ENCODE measurements around the gene AFG3L2.

DNA sequence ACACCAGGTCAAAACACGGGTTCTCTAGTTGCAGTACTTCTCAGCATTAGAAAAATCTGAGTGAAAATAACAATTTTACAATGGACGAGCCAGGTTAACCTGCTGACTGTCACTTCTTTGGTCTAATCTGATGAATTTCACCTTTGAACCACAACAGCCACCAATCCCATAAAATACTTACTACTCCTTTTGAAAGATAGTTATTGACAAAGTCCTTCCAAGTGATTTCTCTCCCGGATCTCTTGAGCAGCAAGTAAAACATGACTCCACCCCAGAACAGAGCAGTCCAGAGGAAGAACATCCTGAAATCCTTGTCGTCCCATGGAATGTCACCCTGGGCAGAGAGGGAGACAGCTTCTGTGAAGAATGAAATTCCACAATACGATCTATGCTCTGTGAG, 10.2 kb downstream of the AFG3L2 start:
- TF ChIP-seq, protein P1, sequence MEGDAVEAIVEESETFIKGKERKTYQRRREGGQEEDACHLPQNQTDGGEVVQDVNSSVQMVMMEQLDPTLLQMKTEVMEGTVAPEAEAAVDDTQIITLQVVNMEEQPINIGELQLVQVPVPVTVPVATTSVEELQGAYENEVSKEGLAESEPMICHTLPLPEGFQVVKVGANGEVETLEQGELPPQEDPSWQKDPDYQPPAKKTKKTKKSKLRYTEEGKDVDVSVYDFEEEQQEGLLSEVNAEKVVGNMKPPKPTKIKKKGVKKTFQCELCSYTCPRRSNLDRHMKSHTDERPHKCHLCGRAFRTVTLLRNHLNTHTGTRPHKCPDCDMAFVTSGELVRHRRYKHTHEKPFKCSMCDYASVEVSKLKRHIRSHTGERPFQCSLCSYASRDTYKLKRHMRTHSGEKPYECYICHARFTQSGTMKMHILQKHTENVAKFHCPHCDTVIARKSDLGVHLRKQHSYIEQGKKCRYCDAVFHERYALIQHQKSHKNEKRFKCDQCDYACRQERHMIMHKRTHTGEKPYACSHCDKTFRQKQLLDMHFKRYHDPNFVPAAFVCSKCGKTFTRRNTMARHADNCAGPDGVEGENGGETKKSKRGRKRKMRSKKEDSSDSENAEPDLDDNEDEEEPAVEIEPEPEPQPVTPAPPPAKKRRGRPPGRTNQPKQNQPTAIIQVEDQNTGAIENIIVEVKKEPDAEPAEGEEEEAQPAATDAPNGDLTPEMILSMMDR (IDR thresholded peaks at IDR 0.05) = no peak
- no peak for TF ChIP-seq POLR2A (IDR thresholded peaks at IDR 0.05)
